ENCODE measurements around the gene DRC1.
"Not testable (repeated sequence)": the region's sequence is repeated elsewhere in the genome, so short reads cannot be mapped to it uniquely, and the experiment has no call there.

Gene DRC1

GRCh38 chr2:26401739-26402541 lies at the start of gene DRC1:
Gene DRC1 (plus strand): TSS chr2:26401920. CDS start chr2:26401990, 70 bp downstream.
- TF ChIP-seq CTCF (IDR thresholded peaks at IDR 0.05; ENCODE audit: low read depth, low read length, missing control alignments), result no peak
- in situ Hi-C loops (cut with HindIII; ENCODE audit: low sequenced_read_pairs), result no loop called here
- DNase-seq (ENCODE audit: low read depth), result peak; percentile 39
- peak within 1 kb of the TSS; percentile 47 for H3K4me3 ChIP-seq (ENCODE audit: low read depth, low read length)

GRCh38 chr2:26352892-26353291 lies 48.8 kb upstream of the DRC1 start:
- TF ChIP-seq CTCF (IDR thresholded peaks at IDR 0.05; ENCODE audit: low read depth, low read length, missing control alignments), result no peak
- DNase-seq (ENCODE audit: low read depth), result no peak
- no peak overlapping the region for H3K4me3 ChIP-seq (ENCODE audit: low read depth, low read length)
- in situ Hi-C loops (cut with HindIII; ENCODE audit: low sequenced_read_pairs), result no loop called here

- H3K4me3 ChIP-seq (ENCODE audit: low read depth, low read length); in situ Hi-C loops (cut with HindIII; ENCODE audit: low sequenced_read_pairs); DNase-seq (ENCODE audit: low read depth): not testable (repeated sequence)
Measured at GRCh38 chr2:26354469-26354868, 47.3 kb upstream of the DRC1 start.

GRCh38 chr2:26355038-26355995 lies 46.4 kb upstream of the DRC1 start:
- no peak overlapping the region for H3K4me3 ChIP-seq (ENCODE audit: low read depth, low read length)
- in situ Hi-C loops (cut with HindIII; ENCODE audit: low sequenced_read_pairs), result no loop called here
- peak; percentile 85 for DNase-seq (ENCODE audit: low read depth)
- TF ChIP-seq CTCF (IDR thresholded peaks at IDR 0.05; ENCODE audit: low read depth, low read length, missing control alignments), result no peak

- H3K4me3 ChIP-seq (ENCODE audit: low read depth, low read length), result no peak overlapping the region
- DNase-seq (ENCODE audit: low read depth), result no peak
- in situ Hi-C loops (cut with HindIII; ENCODE audit: low sequenced_read_pairs), result no loop called here
- TF ChIP-seq CTCF (IDR thresholded peaks at IDR 0.05; ENCODE audit: low read depth, low read length, missing control alignments), result no peak
Measured at GRCh38 chr2:26356111-26356510, 45.6 kb upstream of the DRC1 start.

- in situ Hi-C loops (cut with HindIII; ENCODE audit: low sequenced_read_pairs), result no loop called here
- no peak for TF ChIP-seq CTCF (IDR thresholded peaks at IDR 0.05; ENCODE audit: low read depth, low read length, missing control alignments)
- no peak overlapping the region for H3K4me3 ChIP-seq (ENCODE audit: low read depth, low read length)
- no peak for DNase-seq (ENCODE audit: low read depth)
Measured at GRCh38 chr2:26356771-26357170, 44.9 kb upstream of the DRC1 start.
